Nephron progenitor cell (in vitro differentiated cells): ENCODE data around the gene NADSYN1.

Experiments
- DNase-seq: peaks from one replicate; pipeline ENCODE4 v3.0.0; 2021
- H3K27ac Mint-ChIP-seq: 2 replicates; pipeline ENCODE4 v1.8.0; 2021; ENCODE audit warnings: mild to moderate bottlenecking, moderate library complexity, mixed read lengths
- H3K27me3 Mint-ChIP-seq: 2 replicates; pipeline ENCODE4 v1.8.0; 2021; ENCODE audit warnings: mild to moderate bottlenecking, low read depth, mixed read lengths; ENCODE audit not compliant: poor library complexity
- H3K36me3 Mint-ChIP-seq: 2 replicates; pipeline ENCODE4 v1.8.0; 2021; ENCODE audit warnings: low read depth, mixed read lengths
- H3K4me1 Mint-ChIP-seq: 2 replicates; pipeline ENCODE4 v1.8.0; 2021; ENCODE audit warnings: mixed read lengths
- H3K4me3 Mint-ChIP-seq: 2 replicates; pipeline ENCODE4 v1.8.0; 2021; ENCODE audit warnings: mild to moderate bottlenecking, moderate library complexity, mixed read lengths
- H3K9me3 Mint-ChIP-seq: 2 replicates; pipeline ENCODE4 v1.8.0; 2021; ENCODE audit warnings: mild to moderate bottlenecking, moderate library complexity, mixed read lengths
- CTCF ChIP-seq: fragments of 200-600 bp; sonication (generic); IDR thresholded peaks from 2 replicates; pipeline ENCODE4 v1.5.0; 2021; ENCODE audit warnings: antibody characterized with exemption

NADSYN1 gene

DNA sequence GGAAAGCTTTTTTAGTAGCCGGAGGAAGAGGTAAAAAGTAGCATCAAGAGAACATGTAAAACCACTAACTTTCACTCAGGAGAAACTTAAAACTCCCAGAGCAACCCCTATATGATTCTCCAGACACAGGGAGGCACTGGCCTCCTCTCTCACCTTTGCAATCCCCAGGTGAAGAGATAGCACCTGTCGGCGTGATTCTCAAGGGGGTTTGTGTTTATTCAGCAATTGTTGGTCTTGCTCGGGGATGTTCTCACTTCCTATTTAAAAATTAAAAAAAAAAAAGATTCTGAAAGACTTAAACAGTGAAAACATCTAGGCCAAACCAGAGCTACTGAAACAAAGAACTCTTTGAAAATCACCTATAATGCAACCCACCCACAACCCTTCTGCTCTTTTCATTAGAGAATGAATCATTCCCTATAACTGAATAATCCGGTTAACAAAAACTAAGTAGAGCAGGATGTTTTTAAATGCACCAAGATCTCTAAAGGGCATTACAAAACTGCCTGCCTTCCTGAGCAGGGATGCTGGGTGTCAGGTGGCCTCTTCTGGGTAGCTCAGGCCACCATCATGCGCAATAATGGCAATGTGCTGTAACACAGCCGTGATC lies 29.7 kb upstream of the NADSYN1 start:
- Mint-ChIP-seq H3K4me3 (no peak overlapping the region), H3K4me1 (no peaks in the 10 kb centered on the region), H3K36me3 (no peaks in the 10 kb centered on the region), H3K27ac (no peak overlapping the region), H3K27me3 (peaks cover 10% of the 10 kb centered on the region), H3K9me3 (peaks cover 4% of the 10 kb centered on the region)
- no peak for TF ChIP-seq CTCF
- DNase-seq: no peak

- Mint-ChIP-seq H3K4me3 (no peak overlapping the region), H3K36me3 (no peaks in the 10 kb centered on the region), H3K27me3 (peaks cover 10% of the 10 kb centered on the region), H3K4me1 (peaks cover 7% of the 10 kb centered on the region), H3K9me3 (peaks cover 13% of the 10 kb centered on the region), H3K27ac (no peak overlapping the region)
- DNase-seq: no peak
- TF ChIP-seq CTCF: no peak
Measured at GRCh38 chr11:71425409-71425808, 27.6 kb upstream of the NADSYN1 start.

DNA sequence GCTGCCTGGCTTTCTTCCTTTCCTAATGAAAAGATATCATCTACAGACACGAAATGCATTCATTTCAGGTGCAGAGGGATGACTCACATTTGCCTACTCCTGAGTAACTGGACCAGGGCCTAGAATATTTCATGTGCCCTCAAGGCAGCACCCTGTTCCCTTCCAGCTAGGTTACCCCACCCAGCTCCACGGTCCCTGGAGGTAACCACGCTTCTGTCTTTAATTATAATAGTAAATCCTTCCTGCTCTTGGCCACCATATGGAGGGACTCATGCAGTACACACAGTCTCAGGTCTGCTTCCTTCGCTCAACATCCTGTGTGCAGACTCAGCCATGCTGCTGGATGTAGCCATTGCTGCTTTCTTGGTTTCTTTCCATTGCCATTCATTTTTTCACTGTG lies 27.1 kb upstream of the NADSYN1 start:
- Mint-ChIP-seq H3K27ac (no peak overlapping the region), H3K9me3 (peaks cover 16% of the 10 kb centered on the region), H3K4me3 (no peak overlapping the region), H3K36me3 (no peaks in the 10 kb centered on the region), H3K27me3 (peaks cover 10% of the 10 kb centered on the region), H3K4me1 (peaks cover 7% of the 10 kb centered on the region)
- DNase-seq: no peak
- TF ChIP-seq CTCF: no peak

DNA sequence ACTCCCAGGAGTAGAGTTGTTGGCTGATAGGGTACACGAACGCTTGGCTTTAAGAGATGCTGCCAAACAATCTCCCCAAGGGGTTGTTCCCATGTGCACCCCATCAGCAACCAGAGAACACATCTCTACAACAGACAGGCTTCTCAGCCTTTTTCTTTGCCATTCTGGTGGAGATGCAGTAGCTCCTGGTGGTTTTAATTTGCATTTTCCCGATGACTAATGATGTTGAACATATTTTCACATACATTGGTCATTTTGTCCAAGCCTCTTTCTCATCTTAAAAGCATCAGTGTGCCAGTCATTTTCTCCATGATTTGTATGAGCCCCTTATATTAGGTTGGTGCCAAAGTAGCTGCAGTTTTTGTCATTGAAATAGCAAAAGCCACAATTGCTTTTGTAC lies 26.6 kb upstream of the NADSYN1 start:
- H3K4me1 Mint-ChIP-seq: peaks cover 7% of the 10 kb centered on the region
- no peak overlapping the region for H3K27ac Mint-ChIP-seq
- peaks cover 10% of the 10 kb centered on the region for H3K27me3 Mint-ChIP-seq
- H3K4me3 Mint-ChIP-seq: no peak overlapping the region
- no peaks in the 10 kb centered on the region for H3K36me3 Mint-ChIP-seq
- DNase-seq: no peak
- peaks cover 16% of the 10 kb centered on the region for H3K9me3 Mint-ChIP-seq
- no peak for TF ChIP-seq CTCF

- H3K27me3 Mint-ChIP-seq: peaks cover 7% of the 10 kb centered on the region
- no peak overlapping the region for H3K4me3 Mint-ChIP-seq
- no peaks in the 10 kb centered on the region for H3K36me3 Mint-ChIP-seq
- H3K4me1 Mint-ChIP-seq: peaks cover 7% of the 10 kb centered on the region
- H3K9me3 Mint-ChIP-seq: peaks cover 16% of the 10 kb centered on the region
- no peak for TF ChIP-seq CTCF
- DNase-seq: no peak
- H3K27ac Mint-ChIP-seq: peak overlapping the region; percentile 27
Measured at GRCh38 chr11:71428861-71429435, 24.1 kb upstream of the NADSYN1 start.

DNA sequence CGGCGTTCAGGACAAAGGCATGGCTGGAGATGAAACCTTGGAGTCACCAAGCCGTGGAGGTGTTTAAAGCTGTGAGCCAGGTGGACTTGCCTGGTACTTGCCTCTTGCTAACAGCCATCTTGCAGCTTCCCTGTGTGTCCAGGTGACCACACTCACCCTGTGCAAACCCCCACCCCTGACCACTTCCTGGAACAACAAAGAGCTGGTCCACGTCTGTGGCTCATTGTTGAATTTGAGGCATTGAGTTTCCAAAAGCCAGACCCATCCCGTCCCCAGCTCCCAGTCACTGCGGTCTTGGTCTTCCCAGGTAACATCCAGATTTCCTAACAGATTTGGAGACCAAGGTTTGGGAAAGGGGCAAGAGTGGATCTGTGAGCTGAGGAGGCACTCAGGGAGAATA lies 23.3 kb upstream of the NADSYN1 start:
- Mint-ChIP-seq H3K27ac (no peak overlapping the region), H3K4me3 (no peak overlapping the region), H3K9me3 (peaks cover 16% of the 10 kb centered on the region), H3K27me3 (peaks cover 4% of the 10 kb centered on the region), H3K36me3 (no peaks in the 10 kb centered on the region), H3K4me1 (peaks cover 7% of the 10 kb centered on the region)
- no peak for DNase-seq
- no peak for TF ChIP-seq CTCF
